Ectodermal cell (in vitro differentiated cells): Measurements from ENCODE around the gene PAM16.

Experiments
- H3K27ac ChIP-seq: 2 replicates; pipeline ENCODE4 v1.7.0; 2013; ENCODE audit warnings: mild to moderate bottlenecking, low read depth, low read length; ENCODE audit not compliant: insufficient read depth, poor library complexity, severe bottlenecking
- H3K27me3 ChIP-seq: 2 replicates; pipeline ENCODE4 v1.7.0; 2013; ENCODE audit warnings: mild to moderate bottlenecking, low read length; ENCODE audit not compliant: insufficient read depth, control insufficient read depth, poor library complexity, severe bottlenecking
- H3K36me3 ChIP-seq: one replicate; pipeline ENCODE4 v1.7.0; 2013; ENCODE audit warnings: low read length; ENCODE audit not compliant: control insufficient read depth, insufficient read depth
- H3K4me1 ChIP-seq: one replicate; pipeline ENCODE4 v1.7.0; 2013; ENCODE audit warnings: low read length; ENCODE audit not compliant: control insufficient read depth, insufficient read depth
- H3K4me3 ChIP-seq: 2 replicates; pipeline ENCODE4 v1.7.0; 2013; ENCODE audit warnings: low read depth, low read length, control low read depth; ENCODE audit not compliant: insufficient read depth
- H3K9me3 ChIP-seq: 2 replicates; pipeline ENCODE4 v1.7.0; 2013; ENCODE audit warnings: mild to moderate bottlenecking, low read length, moderate library complexity; ENCODE audit not compliant: control insufficient read depth
- WGBS, 2 experiments: methylation state at CpG; one replicate each; pipeline ENCODE4 v1.1.7; 2013; ENCODE audit warnings: missing lambda C conversion rate in 2 of 2; 5-methylcytosine and 5-hydroxymethylcytosine counted together

Gene PAM16

DNA sequence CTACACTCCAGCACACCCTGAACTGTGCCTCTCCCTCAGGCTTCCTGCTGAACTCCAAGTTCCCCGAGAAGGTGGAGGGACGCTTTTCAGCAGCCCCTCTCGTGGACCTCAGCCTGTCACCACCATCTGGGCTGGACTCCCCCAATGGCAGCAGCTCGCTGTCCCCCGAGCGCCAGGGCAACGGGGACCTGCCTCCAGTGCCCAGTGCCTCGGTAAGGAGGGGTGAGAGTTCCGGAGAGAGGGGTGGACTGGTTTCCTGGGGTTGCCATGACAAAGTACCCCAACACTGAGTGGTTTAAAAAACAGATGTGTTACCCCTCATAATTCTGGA is 17.8 kb downstream of the PAM16 start:
- no peak overlapping the region for H3K27ac ChIP-seq
- H3K9me3 ChIP-seq: no peaks in the 10 kb centered on the region
- H3K27me3 ChIP-seq: no peaks in the 10 kb centered on the region
- H3K4me3 ChIP-seq: no peak overlapping the region
- peaks cover 7% of the 10 kb centered on the region for H3K36me3 ChIP-seq
- 96% methylated on average over 9 of the region's 9 CpGs for WGBS, 2 experiments
- H3K4me1 ChIP-seq: peaks cover 7% of the 10 kb centered on the region

DNA sequence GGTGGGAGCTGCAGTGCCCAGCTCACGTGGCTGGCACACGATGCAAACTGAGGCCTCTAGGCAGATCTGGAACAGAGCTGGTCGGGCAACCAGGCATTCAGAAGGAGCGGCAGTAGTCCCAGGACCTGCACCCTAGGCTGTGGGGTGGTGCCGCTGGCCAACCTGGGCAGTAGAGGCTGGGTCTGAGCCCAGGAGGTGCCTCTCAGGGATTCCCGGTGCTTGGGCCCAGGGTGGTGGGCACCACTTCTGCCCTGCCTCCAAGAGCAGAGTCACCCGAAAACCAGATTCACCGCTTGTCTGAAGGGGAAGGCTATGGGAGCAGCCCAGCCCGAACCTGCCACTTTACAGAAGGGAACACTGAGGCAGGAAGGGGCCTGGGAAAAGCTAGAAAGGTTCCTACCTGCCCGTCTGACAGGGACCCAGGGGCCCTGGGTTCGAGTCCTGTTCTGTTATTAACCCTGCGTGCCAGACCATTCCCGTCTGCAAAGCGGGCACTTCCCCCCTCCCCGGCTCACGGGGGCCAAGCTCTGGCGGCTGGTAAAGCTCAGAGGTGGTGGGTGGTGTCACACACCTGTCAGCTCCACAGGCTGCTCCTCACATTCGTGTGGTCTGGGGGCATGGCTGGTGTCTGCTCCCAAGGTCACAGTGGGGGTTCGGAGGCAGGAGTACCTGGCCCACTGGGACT is 18.4 kb downstream of the PAM16 start:
- H3K9me3 ChIP-seq: no peaks in the 10 kb centered on the region
- no peaks in the 10 kb centered on the region for H3K27me3 ChIP-seq
- no peak overlapping the region for H3K4me3 ChIP-seq
- no peak overlapping the region for H3K27ac ChIP-seq
- H3K36me3 ChIP-seq: peaks cover 7% of the 10 kb centered on the region
- 93 to 94% methylated on average over 19 of the region's 19 CpGs for WGBS, 2 experiments
- H3K4me1 ChIP-seq: peaks cover 12% of the 10 kb centered on the region

DNA sequence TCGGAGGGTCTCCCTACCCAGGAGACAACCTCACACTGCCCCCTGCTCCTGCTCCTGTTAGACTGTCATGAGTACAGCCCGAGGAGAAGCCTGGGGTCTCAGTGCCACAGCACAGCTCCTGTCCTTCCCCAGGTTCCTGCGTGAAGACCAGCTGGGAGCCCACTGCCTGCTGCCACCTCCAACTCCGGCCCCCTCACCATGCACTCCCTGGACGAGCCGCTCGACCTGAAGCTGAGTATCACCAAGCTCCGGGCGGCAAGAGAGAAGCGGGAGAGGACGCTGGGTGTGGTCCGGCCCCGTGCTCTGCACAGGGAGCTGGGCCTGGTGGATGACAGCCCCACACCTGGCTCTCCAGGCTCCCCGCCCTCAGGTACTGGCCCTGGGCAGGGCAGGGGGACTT is 19.0 kb downstream of the PAM16 start:
- no peaks in the 10 kb centered on the region for H3K9me3 ChIP-seq
- no peaks in the 10 kb centered on the region for H3K27me3 ChIP-seq
- H3K36me3 ChIP-seq: peaks cover 7% of the 10 kb centered on the region
- H3K4me3 ChIP-seq: no peak overlapping the region
- peaks cover 13% of the 10 kb centered on the region for H3K4me1 ChIP-seq
- no peak overlapping the region for H3K27ac ChIP-seq
- 93 to 95% methylated on average over 14 of the region's 14 CpGs for WGBS, 2 experiments

DNA sequence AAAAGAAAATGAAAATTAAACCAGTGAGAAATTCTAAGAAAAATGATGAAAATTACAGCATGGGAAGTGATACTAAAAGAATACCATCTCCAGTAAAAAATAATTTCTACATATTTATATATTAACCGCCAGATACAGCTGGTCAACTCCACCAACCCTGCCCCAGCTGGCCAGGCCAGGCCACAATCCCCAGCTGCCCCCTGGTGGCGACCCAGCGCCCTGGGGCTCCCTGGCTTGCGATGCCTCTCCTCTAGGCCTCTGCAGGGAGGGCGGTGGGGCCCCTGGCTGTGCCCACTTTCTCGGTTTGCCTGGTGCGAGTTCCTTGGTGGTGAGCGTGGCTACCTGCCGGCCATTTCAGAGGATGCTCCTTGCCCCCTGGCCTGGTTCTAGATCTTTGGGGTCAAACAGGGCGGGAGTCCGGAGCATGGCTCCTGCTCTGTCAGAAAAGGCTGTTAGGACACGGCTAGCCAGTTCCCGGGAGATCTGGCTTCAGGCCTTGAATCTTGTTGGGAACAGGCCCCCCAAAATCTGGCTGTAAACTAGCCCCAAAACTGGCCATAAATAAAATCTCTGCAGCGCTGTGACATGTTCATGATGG is 20.7 kb downstream of the PAM16 start:
- Histone ChIP-seq H3K4me1 (peaks cover 13% of the 10 kb centered on the region), H3K36me3 (peaks cover 7% of the 10 kb centered on the region), H3K4me3 (no peak overlapping the region), H3K9me3 (no peaks in the 10 kb centered on the region), H3K27ac (no peak overlapping the region), H3K27me3 (no peaks in the 10 kb centered on the region)
- 69 to 70% methylated on average over 14 of the region's 14 CpGs for WGBS, 2 experiments

DNA sequence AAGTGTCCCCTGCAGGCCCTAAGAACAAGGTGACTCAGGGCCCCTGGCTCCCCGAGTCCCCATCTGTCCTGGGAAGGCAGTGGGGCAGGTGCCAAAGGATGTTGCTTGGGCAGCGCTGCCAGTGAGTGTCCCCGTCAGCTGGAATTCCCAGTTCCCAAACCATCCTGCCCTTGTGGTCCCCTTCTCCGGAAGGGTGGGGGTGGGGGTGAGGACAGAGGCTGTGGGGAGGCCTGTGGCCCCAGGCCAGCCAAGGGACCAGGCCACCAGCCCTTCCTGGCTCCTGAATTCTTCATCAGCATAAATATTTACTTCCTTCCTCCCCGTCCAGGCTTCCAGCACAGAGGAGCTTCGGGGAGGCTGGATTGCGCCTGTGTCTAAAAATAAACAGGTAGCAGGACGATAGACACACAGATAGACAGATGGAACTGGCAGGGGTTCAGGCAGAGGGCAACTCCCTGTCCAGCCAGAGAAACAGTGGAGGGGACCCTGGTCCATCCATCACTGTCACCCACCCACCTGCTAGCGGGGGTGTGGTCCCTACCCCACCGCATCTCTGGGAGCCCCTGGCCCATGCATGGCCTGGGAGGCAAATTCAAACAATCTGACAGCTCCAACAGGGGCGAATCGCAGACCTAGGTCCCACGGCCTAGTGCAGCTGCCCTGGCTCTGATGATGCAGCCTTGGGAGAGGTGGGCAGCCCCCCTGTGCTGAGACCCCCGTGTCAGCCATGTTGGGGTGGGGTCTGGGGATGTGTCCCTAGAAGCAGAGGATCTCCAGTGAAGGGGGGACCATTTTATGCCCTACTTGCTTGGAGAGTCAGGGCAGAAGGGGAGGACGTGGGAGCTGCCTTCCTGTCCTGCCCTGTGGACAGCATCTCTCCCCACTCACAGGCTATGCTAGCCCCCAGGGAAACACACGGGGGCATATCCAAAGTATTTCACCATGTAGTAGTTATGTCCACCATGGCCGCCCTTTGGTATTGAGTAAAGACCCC is 22.0 kb downstream of the PAM16 start:
- H3K27ac ChIP-seq: no peak overlapping the region
- 90 to 91% methylated on average over 17 of the region's 17 CpGs for WGBS, 2 experiments
- H3K4me3 ChIP-seq: no peak overlapping the region
- no peaks in the 10 kb centered on the region for H3K9me3 ChIP-seq
- peaks cover 13% of the 10 kb centered on the region for H3K4me1 ChIP-seq
- H3K36me3 ChIP-seq: no peaks in the 10 kb centered on the region
- H3K27me3 ChIP-seq: no peaks in the 10 kb centered on the region

DNA sequence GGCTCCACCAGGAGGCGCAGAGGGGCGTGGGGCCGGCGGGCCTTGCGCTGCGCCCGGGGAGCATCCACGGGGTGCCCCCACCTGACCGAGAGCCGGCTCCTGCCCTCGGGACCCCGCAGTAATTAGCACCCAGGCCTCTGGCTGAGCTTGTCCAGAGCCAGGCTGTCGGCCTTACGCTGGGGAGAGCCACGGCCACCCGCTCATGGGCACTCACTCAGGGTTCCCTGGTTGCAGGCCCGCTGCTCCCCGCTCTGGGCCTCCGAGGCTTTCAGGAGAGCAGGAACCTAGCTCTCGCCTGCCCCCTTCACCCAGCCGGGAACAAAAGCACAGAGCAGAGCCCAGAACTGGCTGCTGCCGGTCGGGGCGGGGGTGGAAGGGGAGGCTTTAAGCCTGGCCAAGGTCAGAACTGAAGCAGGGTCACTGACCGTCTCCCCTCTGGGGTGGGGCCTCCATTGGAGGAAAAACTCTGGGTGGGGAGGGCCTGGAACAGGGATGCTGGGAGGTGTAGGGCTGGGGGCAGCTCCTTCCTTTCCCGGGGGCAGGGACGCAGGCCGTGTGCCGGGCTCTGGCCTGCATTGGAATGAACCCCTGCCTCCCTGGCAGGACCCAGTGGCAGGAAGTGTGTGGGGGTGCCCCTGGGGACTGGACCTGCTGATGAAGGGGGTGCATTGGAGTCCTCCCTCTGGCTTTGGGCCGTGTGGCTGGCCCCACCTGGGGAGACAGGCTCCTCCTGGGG is 22.9 kb downstream of the PAM16 start:
- no peaks in the 10 kb centered on the region for H3K36me3 ChIP-seq
- H3K9me3 ChIP-seq: no peaks in the 10 kb centered on the region
- 13% methylated on average over 30 of the region's 30 CpGs for WGBS, 2 experiments
- H3K4me3 ChIP-seq: peak overlapping the region; percentile 32
- H3K27ac ChIP-seq: no peak overlapping the region
- no peaks in the 10 kb centered on the region for H3K27me3 ChIP-seq
- peaks cover 16% of the 10 kb centered on the region for H3K4me1 ChIP-seq

DNA sequence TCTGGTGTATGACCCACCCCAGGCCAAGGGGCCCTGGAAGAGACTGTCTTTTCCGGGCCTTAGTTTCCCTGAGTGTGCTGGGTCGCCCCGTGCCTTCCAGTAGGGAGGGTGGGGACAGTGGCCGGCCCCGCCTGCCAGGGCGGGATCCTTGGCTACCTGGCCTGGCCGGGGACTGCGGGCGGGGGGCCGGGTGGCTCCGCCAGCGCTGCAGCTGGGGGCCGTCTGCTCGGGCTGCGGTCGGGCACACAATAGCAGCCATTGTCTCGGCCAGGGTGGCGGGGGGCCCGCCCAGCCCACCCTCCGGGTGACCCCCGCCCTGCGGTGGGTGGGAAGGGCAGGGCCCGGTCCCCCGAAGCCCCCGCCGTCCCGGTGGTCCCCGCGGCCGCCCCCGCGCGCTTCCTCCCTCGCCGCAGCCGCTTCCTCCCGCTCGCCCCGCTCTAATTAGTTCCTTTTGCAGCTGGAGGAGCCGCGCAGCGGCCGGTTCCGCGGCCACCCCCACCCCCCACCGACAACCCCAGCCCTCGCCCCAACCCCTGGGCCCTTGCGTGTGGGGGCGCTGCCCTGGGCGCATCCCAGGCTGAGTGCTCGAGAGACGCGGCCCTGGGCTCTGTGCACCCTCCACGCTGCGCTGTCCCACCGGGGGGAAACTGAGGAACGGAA is 23.6 kb downstream of the PAM16 start:
- H3K36me3 ChIP-seq: no peaks in the 10 kb centered on the region
- H3K4me3 ChIP-seq: peak overlapping the region; percentile 32
- no peak overlapping the region for H3K27ac ChIP-seq
- H3K9me3 ChIP-seq: no peaks in the 10 kb centered on the region
- no peaks in the 10 kb centered on the region for H3K27me3 ChIP-seq
- WGBS, 2 experiments: 2 to 3% methylated on average over 57 of the region's 57 CpGs
- H3K4me1 ChIP-seq: peaks cover 16% of the 10 kb centered on the region

DNA sequence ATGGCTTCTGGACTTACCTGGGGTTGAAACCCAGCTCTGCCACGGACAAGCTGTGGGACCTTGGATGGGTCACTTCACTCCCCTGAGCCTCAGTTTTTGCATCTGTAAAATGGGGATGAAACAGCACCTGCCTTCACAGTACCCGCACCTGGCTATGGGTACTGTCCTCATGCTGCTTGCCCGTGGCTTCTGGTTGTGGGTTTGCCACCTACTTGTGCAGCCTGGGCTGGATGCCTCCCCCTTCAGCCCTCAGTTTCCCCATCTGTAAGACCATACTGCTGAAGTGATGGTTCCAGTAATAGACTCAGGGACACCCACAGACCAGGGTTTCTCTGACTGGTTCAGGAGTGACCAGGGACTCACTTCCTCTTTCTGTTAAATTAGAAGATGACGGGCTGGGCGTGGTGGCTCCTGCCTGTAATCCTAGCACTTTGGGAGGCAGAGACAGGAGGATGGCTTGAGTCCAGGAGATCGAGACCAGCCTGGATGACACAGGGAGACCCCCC is 25.8 kb downstream of the PAM16 start:
- H3K4me1 ChIP-seq: peaks cover 22% of the 10 kb centered on the region
- H3K27ac ChIP-seq: no peak overlapping the region
- 93 to 96% methylated on average over 6 of the region's 6 CpGs for WGBS, 2 experiments

DNA sequence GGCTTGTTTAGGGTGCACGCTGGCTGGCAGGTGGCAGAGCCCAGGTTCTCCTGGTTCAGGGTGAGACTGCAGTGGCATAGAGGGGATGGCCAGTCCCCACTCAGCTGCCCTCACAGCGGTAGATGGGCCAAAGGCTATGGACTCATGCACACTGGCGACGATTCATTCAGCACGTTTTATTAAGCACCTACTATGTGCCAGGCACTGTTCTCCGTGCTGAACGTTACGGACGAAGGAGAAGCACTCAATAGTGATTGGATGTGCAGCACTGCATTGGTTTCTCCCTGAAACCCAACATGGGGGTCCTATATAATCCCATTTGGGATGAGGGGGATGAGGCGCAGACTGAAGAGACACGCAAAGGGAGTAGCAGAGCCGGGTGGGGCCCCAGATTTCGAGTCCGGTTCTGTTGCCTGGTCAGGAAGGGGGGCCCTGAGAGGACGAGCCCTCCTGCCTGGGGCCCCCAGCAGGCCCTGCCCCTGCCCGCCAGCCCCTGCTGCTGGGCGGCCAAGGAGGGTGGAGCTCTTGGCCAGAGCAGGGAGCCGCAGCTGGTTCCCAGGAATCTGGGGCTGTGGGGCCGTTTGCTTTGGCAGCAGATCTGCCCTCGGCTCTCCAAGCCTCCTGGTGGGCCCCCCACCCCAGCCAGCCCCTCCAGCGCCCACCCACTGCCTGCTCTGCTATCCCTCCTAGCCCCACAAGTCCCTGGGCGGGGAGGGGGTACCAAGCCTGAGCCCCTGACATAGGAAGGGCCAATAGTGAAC is 26.4 kb downstream of the PAM16 start:
- 89 to 92% methylated on average over 22 of the region's 22 CpGs for WGBS, 2 experiments
- Histone ChIP-seq H3K4me3 (no peak overlapping the region), H3K27me3 (no peaks in the 10 kb centered on the region), H3K36me3 (no peaks in the 10 kb centered on the region), H3K27ac (no peak overlapping the region), H3K9me3 (no peaks in the 10 kb centered on the region), H3K4me1 (peaks cover 28% of the 10 kb centered on the region)

More for the DNA sequence above, 25.8 kb downstream of the PAM16 start:
- Histone ChIP-seq H3K27me3 (no peaks in the 10 kb centered on the region), H3K36me3 (no peaks in the 10 kb centered on the region), H3K4me3 (no peak overlapping the region), H3K9me3 (no peaks in the 10 kb centered on the region)
